ENCODE results near the gene WSCD2.

DNA sequence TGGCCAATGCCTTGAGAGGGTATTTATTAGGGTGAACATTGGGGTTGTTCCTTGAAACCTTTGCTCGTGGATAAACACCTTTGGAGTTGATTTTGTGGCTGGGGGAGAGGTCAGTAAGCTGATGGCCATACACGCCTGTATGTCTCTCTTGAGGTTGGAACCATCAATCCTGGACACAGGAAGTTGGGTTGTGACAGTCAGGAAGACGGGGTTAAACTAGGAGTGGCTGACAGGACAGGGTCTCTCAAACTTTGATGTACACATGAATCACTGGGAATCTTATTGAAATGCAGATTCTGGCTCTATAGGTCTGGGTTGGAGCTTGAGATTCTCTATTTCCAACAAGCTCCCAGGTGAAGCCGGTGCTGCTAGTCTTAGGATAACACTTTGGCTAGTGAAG lies 12.8 kb upstream of the WSCD2 start:
- TF ChIP-seq, protein P1, sequence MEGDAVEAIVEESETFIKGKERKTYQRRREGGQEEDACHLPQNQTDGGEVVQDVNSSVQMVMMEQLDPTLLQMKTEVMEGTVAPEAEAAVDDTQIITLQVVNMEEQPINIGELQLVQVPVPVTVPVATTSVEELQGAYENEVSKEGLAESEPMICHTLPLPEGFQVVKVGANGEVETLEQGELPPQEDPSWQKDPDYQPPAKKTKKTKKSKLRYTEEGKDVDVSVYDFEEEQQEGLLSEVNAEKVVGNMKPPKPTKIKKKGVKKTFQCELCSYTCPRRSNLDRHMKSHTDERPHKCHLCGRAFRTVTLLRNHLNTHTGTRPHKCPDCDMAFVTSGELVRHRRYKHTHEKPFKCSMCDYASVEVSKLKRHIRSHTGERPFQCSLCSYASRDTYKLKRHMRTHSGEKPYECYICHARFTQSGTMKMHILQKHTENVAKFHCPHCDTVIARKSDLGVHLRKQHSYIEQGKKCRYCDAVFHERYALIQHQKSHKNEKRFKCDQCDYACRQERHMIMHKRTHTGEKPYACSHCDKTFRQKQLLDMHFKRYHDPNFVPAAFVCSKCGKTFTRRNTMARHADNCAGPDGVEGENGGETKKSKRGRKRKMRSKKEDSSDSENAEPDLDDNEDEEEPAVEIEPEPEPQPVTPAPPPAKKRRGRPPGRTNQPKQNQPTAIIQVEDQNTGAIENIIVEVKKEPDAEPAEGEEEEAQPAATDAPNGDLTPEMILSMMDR (IDR thresholded peaks at IDR 0.05; ENCODE audit: insufficient read depth, low read length) = no peak
- TF ChIP-seq GABPA (IDR thresholded peaks at IDR 0.05; ENCODE audit: low read depth) = no peak

Measured in HL-60 (cell line).